Measurements from ENCODE around the gene PCLAF. TPM values are rescaled to one million over a fixed set of nuclear protein-coding genes. Genes with fewer than 3 reads are reported as not detected.

The PCLAF gene
- total RNA-seq, 4 donors from 2014 or later = 0.88 to 4.6 TPM; not detected in 2

- TF ChIP-seq CTCF (IDR thresholded peaks at IDR 0.05; ENCODE audit: low read depth) = no peak
These were observed 31.0 kb upstream of the PCLAF start for GRCh38 chr15:64412216-64412615.

GRCh38 chr15:64400583-64400982 is 19.3 kb upstream of the PCLAF start:
- TF ChIP-seq CTCF (IDR thresholded peaks at IDR 0.05; ENCODE audit: low read depth) = no peak

GRCh38 chr15:64398575-64398974 is 17.3 kb upstream of the PCLAF start:
- no peak for TF ChIP-seq CTCF (IDR thresholded peaks at IDR 0.05; ENCODE audit: low read depth)

- TF ChIP-seq CTCF (IDR thresholded peaks at IDR 0.05; ENCODE audit: low read depth) = no peak
These were observed 15.5 kb upstream of the PCLAF start for GRCh38 chr15:64396789-64397188.

GRCh38 chr15:64389036-64389435 is 7.8 kb upstream of the PCLAF start:
- TF ChIP-seq CTCF (IDR thresholded peaks at IDR 0.05; ENCODE audit: low read depth) = no peak

- no peak for TF ChIP-seq CTCF (IDR thresholded peaks at IDR 0.05; ENCODE audit: low read depth)
These were observed 6.4 kb upstream of the PCLAF start, which contains the start of gene TRIP4 for GRCh38 chr15:64387562-64388168. Gene TRIP4, plus strand, starts transcription at chr15:64387836. Its CDS starts 28 bp downstream, at chr15:64387864.

- no peak for TF ChIP-seq CTCF (IDR thresholded peaks at IDR 0.05; ENCODE audit: low read depth)
These were observed 5.0 kb upstream of the PCLAF start for GRCh38 chr15:64386291-64386690.

Measured in subcutaneous adipose tissue (tissue), 4 donors.